K562 (cell line): ENCODE results near the gene NAXE. TPM values are rescaled to one million over a fixed set of nuclear protein-coding genes. Genes with fewer than 3 reads are reported as not detected.
A peak's percentile ranks its signal among the peaks of the same experiment; 100 is the strongest.

Experiments
- ATF4 ChIP-seq: fragments of 450-650 bp; formaldehyde crosslinking; IDR thresholded peaks from 2 replicates; pipeline ENCODE4 v1.4.0; 2022; ENCODE audit warnings: mild to moderate bottlenecking, moderate library complexity
- BMI1 ChIP-seq: fragments of 150-350 bp; IDR thresholded peaks from 2 replicates; pipeline ENCODE4 v1.6.1; 2014; ENCODE audit warnings: low read length
- CBFA2T3 ChIP-seq: fragments of 450-650 bp; IDR thresholded peaks from 2 replicates; pipeline ENCODE4 v1.6.1; 2017
- DDX20 ChIP-seq: fragments of 450-650 bp; IDR thresholded peaks from 2 replicates; pipeline ENCODE4 v1.6.1; 2016; ENCODE audit warnings: missing genetic modification characterization, low read depth, mild to moderate bottlenecking, missing compliant biosample characterization, moderate library complexity
- HES1 ChIP-seq: fragments of 450-650 bp; IDR thresholded peaks from 2 replicates; pipeline ENCODE4 v1.6.1; 2016; ENCODE audit warnings: low read depth, mild to moderate bottlenecking, moderate library complexity
- MAFF ChIP-seq: IDR thresholded peaks from 2 replicates; pipeline ENCODE4 v1.6.1; 2012; ENCODE audit warnings: low read length, improper control_type of control experiment
- MAZ ChIP-seq, 2 experiments: fragments of 450-650 bp in 1 of 2; sonication (generic) in 1 of 2; formaldehyde crosslinking; IDR thresholded peaks in 1 of 2; conservative IDR thresholded peaks in 1 of 2; 2 replicates each; pipeline versions ENCODE4 v1.4.0 to v1.5.0; 2020; ENCODE audit warnings: mild to moderate bottlenecking in 1 of 2, missing genetic modification reagents in 1 of 2
- MTF1 ChIP-seq: fragments of 250-450 bp; sonication (Bioruptor Pico); IDR thresholded peaks from 2 replicates; pipeline ENCODE4 v1.9.0; 2021; ENCODE audit warnings: moderate library complexity, mild to moderate bottlenecking, inconsistent platforms, borderline replicate concordance
- NBN ChIP-seq: fragments of 450-650 bp; IDR thresholded peaks from 2 replicates; pipeline ENCODE4 v1.6.1; 2016; ENCODE audit warnings: low read depth, mild to moderate bottlenecking
- PRPF4 ChIP-seq: fragments of 200-400 bp; formaldehyde crosslinking; IDR thresholded peaks from one replicate; pipeline ENCODE4 v1.6.1; 2017; ENCODE audit warnings: low read length, low read depth, mild to moderate bottlenecking; ENCODE audit not compliant: insufficient read depth, poor library complexity, severe bottlenecking
- RCOR1 ChIP-seq, 2 experiments: IDR thresholded peaks; 2 replicates each; pipeline ENCODE4 v1.6.1; 2012; ENCODE audit warnings: low read depth in 2 of 2, low read length in 2 of 2, borderline replicate concordance in 1 of 2, improper control_type of control experiment in 1 of 2
- SMAD1 ChIP-seq: fragments of 150-350 bp; IDR thresholded peaks from 2 replicates; pipeline ENCODE4 v1.6.1; 2014; ENCODE audit warnings: low read length, low read depth; ENCODE audit not compliant: partially characterized antibody
- SMARCC2 ChIP-seq: fragments of 450-650 bp; IDR thresholded peaks from 2 replicates; pipeline ENCODE4 v1.6.1; 2017; ENCODE audit warnings: antibody characterized with exemption, moderate library complexity, mild to moderate bottlenecking, low read depth
- THAP12 ChIP-seq: fragments of 250-450 bp; sonication (Bioruptor Pico); IDR thresholded peaks from 2 replicates; pipeline ENCODE4 v1.9.0; 2021; ENCODE audit warnings: mild to moderate bottlenecking, inconsistent platforms
- TRIM25 ChIP-seq: fragments of 450-650 bp; IDR thresholded peaks from 2 replicates; pipeline ENCODE4 v1.7.0; 2016; ENCODE audit warnings: borderline replicate concordance
- USF2 ChIP-seq: sonication (generic); formaldehyde crosslinking; IDR thresholded peaks from 2 replicates; pipeline ENCODE4 v1.5.0; 2020; ENCODE audit warnings: missing genetic modification reagents
- ZMIZ1 ChIP-seq, 2 experiments: fragments of 150-350 bp in 1 of 2; IDR thresholded peaks; 2 replicates each; pipeline ENCODE4 v1.6.1; 2012 to 2016; ENCODE audit warnings: low read depth in 2 of 2, low read length in 2 of 2, mild to moderate bottlenecking in 1 of 2, moderate library complexity in 1 of 2
- ZNF12 ChIP-seq: sonication (generic); formaldehyde crosslinking; IDR thresholded peaks from 2 replicates; pipeline ENCODE4 v1.4.0; 2020; ENCODE audit warnings: mild to moderate bottlenecking, missing genetic modification reagents
- polyA plus RNA-seq, 8 experiments: library from polyadenylated mRNA; depleted of rRNA in 4 of 8; stranded (reverse) in 5 of 8; unstranded in 3 of 8; fragments of >200 nt; fragmentation: Nextera tagmentation in 2 of 8; fragmentation: Illumina TruSeq in 1 of 8; extraction: Ambion mirVana in 2 of 8; extraction: Trizol in 1 of 8; gene quantifications; 2 replicates each; pipeline versions ENCODE4 v1.2.1 to v1.2.3, GENCODE V29; 2011 to 2014; ENCODE audit warnings: inconsistent platforms in 1 of 8, missing spikeins in 1 of 8
- total RNA-seq, 7 experiments: library from RNA; depleted of rRNA in 6 of 7; stranded (reverse); fragments of >200 nt in 6 of 7; fragmentation: Illumina TruSeq in 2 of 7; extraction: Trizol in 2 of 7; gene quantifications; 2 replicates each; pipeline versions ENCODE4 v1.2.1 to v1.2.3, GENCODE V29; 2011 to 2021; ENCODE audit warnings: low replicate concordance in 1 of 7

Gene NAXE
- total and polyA plus RNA-seq, 9 of the 15 experiments (the other 6 are each of a cell fraction or from before 2014, with no cell fraction given), result 27.3 to 137 (median 90.0) TPM

- TF ChIP-seq CBFA2T3, result peak; percentile 93
- no peak for TF ChIP-seq TRIM25
- peak; percentile 95; the same call in 1 of the 2 replicates for TF ChIP-seq NBN
- TF ChIP-seq ATF4 (CRISPR knock-in tag), result no peak
- TF ChIP-seq SMAD1, result peak; percentile 99
- no peak for TF ChIP-seq THAP12 (CRISPR knock-in tag)
- TF ChIP-seq BMI1, result no peak
- no peak for TF ChIP-seq PRPF4
- peak; percentile 62 to 98; a peak in 3 of 4 replicates for TF ChIP-seq RCOR1 (IDR thresholded peaks at IDR 0.05; ENCODE audit: borderline replicate concordance in 1 of 2, low read depth in 2 of 2, low read length in 2 of 2)
- TF ChIP-seq MAFF, result no peak
- peak in 1 of 2 experiments; percentile 79; a peak in 2 of 4 replicates for TF ChIP-seq ZMIZ1 (IDR thresholded peaks at IDR 0.05; ENCODE audit: low read depth in 2 of 2, low read length in 2 of 2)
- TF ChIP-seq MTF1, result no peak
- TF ChIP-seq DDX20 (tag), result no peak
- TF ChIP-seq HES1, result peak; percentile 95
- peak; percentile 59 to 87 for TF ChIP-seq MAZ (CRISPR knock-in tag; conservative IDR thresholded peaks at IDR 0.05 in 1 of 2, IDR thresholded peaks at IDR 0.05 in 1 of 2)
- TF ChIP-seq USF2 (CRISPR knock-in tag), result no peak
- TF ChIP-seq SMARCC2, result peak; percentile 79
- TF ChIP-seq ZNF12, result no peak
Observed at GRCh38 chr1:156616463-156616862, 24.9 kb downstream of the NAXE start (continued).
